ENCODE results near the gene ITGA5. TPM values are rescaled to one million over a fixed set of nuclear protein-coding genes. Genes with fewer than 3 reads are reported as not detected.
A peak's percentile ranks its signal among the peaks of the same experiment; 100 is the strongest.

ITGA5 gene
- total RNA-seq (57.4 TPM), polyA plus RNA-seq (10 to 100 TPM; 18.6 to 31.8 (median 23.7) TPM)

DNA sequence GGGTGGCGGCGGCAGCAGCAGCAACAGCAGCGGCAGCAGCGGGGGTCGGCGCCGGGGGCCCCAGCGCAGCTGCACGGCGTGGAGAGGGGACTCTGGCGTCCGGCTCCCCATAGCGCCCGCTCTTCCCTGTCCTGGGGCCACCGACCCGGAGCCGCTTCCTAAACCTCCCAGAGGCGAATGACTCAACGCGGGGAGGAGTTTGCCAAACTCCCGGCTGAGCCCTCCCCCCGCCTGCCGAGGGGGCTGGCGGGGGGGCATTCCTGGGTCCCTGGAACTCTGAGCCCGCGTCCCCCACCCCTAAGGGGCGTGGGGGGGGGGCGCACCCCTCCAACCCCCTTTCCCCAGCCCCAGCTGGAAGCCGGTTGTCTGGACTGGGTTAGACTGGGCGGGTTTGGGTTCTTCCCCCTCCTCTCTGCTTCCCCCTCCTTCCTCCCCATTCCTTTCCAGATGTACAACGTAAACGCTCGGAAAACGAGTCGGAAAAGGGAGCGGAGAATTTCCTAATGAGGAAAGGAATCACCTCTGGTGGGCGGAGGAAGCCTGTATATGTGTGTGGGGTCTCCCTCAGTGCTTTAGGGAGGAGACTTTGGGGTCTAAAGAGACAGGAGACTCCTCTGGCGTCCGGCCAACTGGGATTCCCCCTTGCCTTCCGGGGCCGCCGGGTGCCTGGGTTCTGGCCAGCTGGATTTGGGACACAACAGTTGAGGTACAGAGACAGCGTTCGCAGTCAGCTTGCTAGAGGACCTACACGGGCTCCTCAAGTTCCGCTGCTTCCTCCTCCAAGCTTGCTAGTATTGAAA lies at the start of gene ITGA5:
ITGA5 (minus strand) TSS at position 179 of the 800 bp plus-strand sequence; CDS start at position 111, 68 bp downstream.
- peaks cover 58% of the 10 kb centered on the region for H3K4me1 ChIP-seq (ENCODE audit: control insufficient read depth, insufficient read depth, low read length, poor library complexity, severe bottlenecking)
- H3K9me3 Mint-ChIP-seq, result no peaks in the 10 kb centered on the region
- DNase-seq (peak in 1 of 3 donors; percentile 40), ATAC-seq (ENCODE audit: low read depth in 2 of 2) (peak; percentile 17 to 27)
- no peaks in the 10 kb centered on the region for H3K9me3 ChIP-seq (ENCODE audit: control insufficient read depth in 2 of 2, low read length in 2 of 2)
- H3K4me1 Mint-ChIP-seq, result peaks cover 0 to 76% (median 26%) of the 10 kb centered on the region in 4 donors
- no peaks in the 10 kb centered on the region for H3K36me3 Mint-ChIP-seq
- no peaks in the 10 kb centered on the region for H3K36me3 ChIP-seq (ENCODE audit: control insufficient read depth, insufficient read depth, low read length)
- peak within 1 kb of the TSS; percentile 92 for H3K4me3 ChIP-seq (ENCODE audit: low read depth, low read length)
- H3K27ac ChIP-seq (ENCODE audit: insufficient read depth, low read length, poor library complexity, severe bottlenecking), result peak within 1 kb of the TSS; percentile 88
- H3K27me3 Mint-ChIP-seq, result peaks cover 29% of the 10 kb centered on the region
- H3K27me3 ChIP-seq (ENCODE audit: control insufficient read depth, insufficient read depth, low read length), result no peaks in the 10 kb centered on the region
- H3K27ac Mint-ChIP-seq, result peak within 1 kb of the TSS; percentile 88 to 97 (median 96)
- H3K4me3 Mint-ChIP-seq, result peak within 1 kb of the TSS; percentile 86 to 93 (median 91)

DNA sequence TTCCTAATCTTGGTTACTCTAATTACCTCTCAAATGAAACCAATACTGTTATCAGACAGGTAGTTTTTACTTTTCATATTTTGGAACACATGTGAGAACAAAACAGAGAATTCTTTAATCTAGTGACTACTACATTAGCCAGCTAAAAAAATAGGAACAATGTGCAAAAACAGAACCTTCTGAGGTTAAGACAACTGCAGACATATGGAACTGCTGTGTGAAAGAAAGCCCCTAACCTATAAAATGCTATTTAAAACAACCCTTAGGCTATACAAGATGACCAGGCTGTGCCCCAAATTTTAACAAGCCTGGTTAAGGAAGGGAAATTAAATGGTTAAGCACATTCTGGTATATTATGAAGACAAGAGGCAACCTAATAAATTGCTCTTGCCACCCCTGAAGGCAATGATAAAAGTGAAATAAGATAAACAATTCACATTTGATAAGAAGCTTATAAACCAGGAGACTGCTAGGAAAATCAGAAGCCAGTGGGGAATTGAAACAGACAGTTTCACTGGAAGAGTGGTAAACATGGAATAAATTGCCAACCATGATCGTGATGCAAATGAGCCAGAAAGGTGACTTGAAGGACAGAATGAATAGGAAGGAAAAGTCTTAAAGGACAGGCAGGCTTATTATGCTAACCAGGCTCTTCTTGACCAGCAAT lies 46.9 kb upstream of the ITGA5 start:
- no peak for DNase-seq
- Mint-ChIP-seq H3K27me3 (peaks cover 45% of the 10 kb centered on the region), H3K9me3 (no peaks in the 10 kb centered on the region), H3K27ac (no peak overlapping the region), H3K36me3 (no peaks in the 10 kb centered on the region), H3K4me1 (no peaks in the 10 kb centered on the region), H3K4me3 (no peak overlapping the region)
- Histone ChIP-seq H3K36me3 (ENCODE audit: control insufficient read depth, insufficient read depth, low read length) (no peaks in the 10 kb centered on the region), H3K27me3 (ENCODE audit: control insufficient read depth, insufficient read depth, low read length) (peaks cover 18% of the 10 kb centered on the region), H3K4me3 (ENCODE audit: low read depth, low read length) (no peak overlapping the region), H3K9me3 (ENCODE audit: control insufficient read depth in 2 of 2, low read length in 2 of 2) (no peaks in the 10 kb centered on the region), H3K4me1 (ENCODE audit: control insufficient read depth, insufficient read depth, low read length, poor library complexity, severe bottlenecking) (no peaks in the 10 kb centered on the region), H3K27ac (ENCODE audit: insufficient read depth, low read length, poor library complexity, severe bottlenecking) (no peak overlapping the region)
- no peak for ATAC-seq (ENCODE audit: low read depth in 2 of 2)

DNA sequence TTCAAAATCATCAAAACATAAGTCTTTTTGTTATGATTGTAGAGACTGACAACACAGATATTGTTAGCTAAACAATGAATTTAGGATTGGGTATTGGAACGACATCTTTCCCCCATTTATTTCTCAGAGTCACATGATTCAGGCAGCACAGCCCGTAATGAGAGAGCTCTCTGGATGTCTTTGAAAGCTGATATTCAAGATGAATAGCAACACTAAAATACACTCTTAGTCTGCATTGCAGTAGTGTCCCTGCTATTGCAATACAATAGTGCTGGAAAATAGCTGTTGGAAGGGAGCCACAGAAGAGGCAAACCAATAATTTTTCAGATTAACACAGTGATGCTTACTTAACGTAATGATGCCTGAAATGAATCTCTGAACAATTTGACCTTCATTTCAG lies 44.4 kb upstream of the ITGA5 start:
- Mint-ChIP-seq H3K9me3 (no peaks in the 10 kb centered on the region), H3K36me3 (no peaks in the 10 kb centered on the region), H3K27ac (no peak overlapping the region), H3K4me1 (no peaks in the 10 kb centered on the region), H3K27me3 (peaks cover 35% of the 10 kb centered on the region), H3K4me3 (no peak overlapping the region)
- no peak overlapping the region for H3K4me3 ChIP-seq (ENCODE audit: low read depth, low read length)
- no peak overlapping the region for H3K27ac ChIP-seq (ENCODE audit: insufficient read depth, low read length, poor library complexity, severe bottlenecking)
- H3K9me3 ChIP-seq (ENCODE audit: control insufficient read depth in 2 of 2, low read length in 2 of 2), result no peaks in the 10 kb centered on the region
- no peak for ATAC-seq (ENCODE audit: low read depth in 2 of 2)
- peaks cover 18% of the 10 kb centered on the region for H3K27me3 ChIP-seq (ENCODE audit: control insufficient read depth, insufficient read depth, low read length)
- H3K36me3 ChIP-seq (ENCODE audit: control insufficient read depth, insufficient read depth, low read length), result no peaks in the 10 kb centered on the region
- DNase-seq, result no peak
- H3K4me1 ChIP-seq (ENCODE audit: control insufficient read depth, insufficient read depth, low read length, poor library complexity, severe bottlenecking), result no peaks in the 10 kb centered on the region

DNA sequence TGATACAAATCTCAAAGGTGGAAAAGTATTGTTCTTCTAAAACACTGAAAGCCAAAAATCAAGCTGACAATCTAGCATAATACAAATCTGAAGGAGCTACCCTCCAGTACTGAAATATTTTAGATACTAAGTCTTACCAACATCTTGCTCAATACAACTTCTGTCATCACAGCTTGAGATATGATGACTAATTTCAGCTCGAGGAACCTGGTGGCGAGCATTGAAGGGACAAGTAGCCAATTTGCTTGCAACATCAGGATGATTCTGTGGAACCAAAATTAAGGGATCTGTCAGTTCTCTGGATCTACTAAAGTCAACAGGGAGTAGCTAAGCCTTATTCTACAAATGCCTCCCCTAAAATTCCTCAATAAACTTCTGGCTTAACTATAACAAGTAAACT lies 44.0 kb upstream of the ITGA5 start:
- H3K36me3 ChIP-seq (ENCODE audit: control insufficient read depth, insufficient read depth, low read length), result no peaks in the 10 kb centered on the region
- H3K9me3 ChIP-seq (ENCODE audit: control insufficient read depth in 2 of 2, low read length in 2 of 2), result no peaks in the 10 kb centered on the region
- Mint-ChIP-seq H3K27me3 (peaks cover 32% of the 10 kb centered on the region), H3K4me3 (no peak overlapping the region), H3K36me3 (no peaks in the 10 kb centered on the region), H3K27ac (no peak overlapping the region), H3K4me1 (no peaks in the 10 kb centered on the region), H3K9me3 (no peaks in the 10 kb centered on the region)
- H3K4me3 ChIP-seq (ENCODE audit: low read depth, low read length), result no peak overlapping the region
- no peaks in the 10 kb centered on the region for H3K4me1 ChIP-seq (ENCODE audit: control insufficient read depth, insufficient read depth, low read length, poor library complexity, severe bottlenecking)
- no peak for ATAC-seq (ENCODE audit: low read depth in 2 of 2)
- no peak overlapping the region for H3K27ac ChIP-seq (ENCODE audit: insufficient read depth, low read length, poor library complexity, severe bottlenecking)
- peaks cover 18% of the 10 kb centered on the region for H3K27me3 ChIP-seq (ENCODE audit: control insufficient read depth, insufficient read depth, low read length)
- DNase-seq, result no peak

DNA sequence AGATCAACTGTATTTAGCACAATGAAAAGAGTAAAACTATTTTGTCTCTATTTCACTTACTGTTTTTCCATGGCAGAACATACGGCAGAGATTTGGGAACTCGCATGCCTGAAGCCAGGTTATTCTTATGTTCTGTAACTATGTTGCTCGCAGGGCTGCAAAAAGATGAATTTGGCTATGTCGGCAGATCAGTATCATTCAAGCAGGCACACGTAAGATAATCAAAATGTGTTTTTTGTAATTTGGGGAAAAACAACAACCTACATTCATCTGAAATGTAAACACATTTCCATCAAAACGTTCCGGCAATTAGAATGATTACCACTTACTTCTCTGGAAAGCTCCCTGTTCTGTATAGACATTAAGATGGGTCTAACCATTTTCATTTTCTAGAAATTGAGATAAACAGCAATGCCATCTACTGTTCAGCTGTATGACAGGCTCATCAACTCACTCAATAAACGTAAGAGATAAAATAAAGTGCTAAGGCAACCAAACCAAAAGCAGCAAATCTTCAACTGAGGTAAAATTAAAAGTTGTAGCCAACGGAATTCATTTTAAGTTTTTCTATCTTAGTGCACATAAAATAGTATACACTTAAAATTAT lies 41.4 kb upstream of the ITGA5 start:
- peak overlapping the region in 1 of 4 donors; percentile 28 for H3K4me3 Mint-ChIP-seq
- H3K27ac Mint-ChIP-seq, result peak overlapping the region in 1 of 3 donors; percentile 53
- no peak for DNase-seq
- no peaks in the 10 kb centered on the region for H3K36me3 ChIP-seq (ENCODE audit: control insufficient read depth, insufficient read depth, low read length)
- no peaks in the 10 kb centered on the region for H3K4me1 ChIP-seq (ENCODE audit: control insufficient read depth, insufficient read depth, low read length, poor library complexity, severe bottlenecking)
- ATAC-seq (ENCODE audit: low read depth in 2 of 2), result no peak
- H3K4me3 ChIP-seq (ENCODE audit: low read depth, low read length), result no peak overlapping the region
- H3K9me3 ChIP-seq (ENCODE audit: control insufficient read depth in 2 of 2, low read length in 2 of 2), result no peaks in the 10 kb centered on the region
- H3K27me3 Mint-ChIP-seq, result peaks cover 32% of the 10 kb centered on the region
- H3K27ac ChIP-seq (ENCODE audit: insufficient read depth, low read length, poor library complexity, severe bottlenecking), result no peak overlapping the region
- H3K9me3 Mint-ChIP-seq, result no peaks in the 10 kb centered on the region
- peaks cover 18% of the 10 kb centered on the region for H3K27me3 ChIP-seq (ENCODE audit: control insufficient read depth, insufficient read depth, low read length)
- H3K4me1 Mint-ChIP-seq, result no peaks in the 10 kb centered on the region
- H3K36me3 Mint-ChIP-seq, result no peaks in the 10 kb centered on the region

DNA sequence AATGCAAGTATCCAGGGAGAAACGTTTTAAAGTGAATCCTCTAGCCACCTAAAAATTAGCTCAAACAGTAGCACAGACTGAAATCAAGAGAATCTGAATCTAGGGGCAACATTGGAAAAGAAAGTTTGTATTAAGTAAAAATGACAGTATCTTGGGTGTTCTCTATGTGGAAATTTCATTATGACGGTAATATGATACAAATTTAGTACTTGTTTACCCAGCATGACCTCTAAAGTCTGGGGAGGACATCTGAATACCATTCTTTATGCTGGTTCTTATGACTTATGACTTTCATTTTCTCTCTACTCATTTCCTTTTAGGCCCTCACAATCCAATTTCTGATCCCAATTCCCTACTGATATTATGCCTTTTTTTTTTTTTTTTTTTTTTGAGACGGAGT lies 40.3 kb upstream of the ITGA5 start:
- Mint-ChIP-seq H3K27me3 (peaks cover 36% of the 10 kb centered on the region), H3K36me3 (no peaks in the 10 kb centered on the region)
- no peak for ATAC-seq (ENCODE audit: low read depth in 2 of 2)

DNA sequence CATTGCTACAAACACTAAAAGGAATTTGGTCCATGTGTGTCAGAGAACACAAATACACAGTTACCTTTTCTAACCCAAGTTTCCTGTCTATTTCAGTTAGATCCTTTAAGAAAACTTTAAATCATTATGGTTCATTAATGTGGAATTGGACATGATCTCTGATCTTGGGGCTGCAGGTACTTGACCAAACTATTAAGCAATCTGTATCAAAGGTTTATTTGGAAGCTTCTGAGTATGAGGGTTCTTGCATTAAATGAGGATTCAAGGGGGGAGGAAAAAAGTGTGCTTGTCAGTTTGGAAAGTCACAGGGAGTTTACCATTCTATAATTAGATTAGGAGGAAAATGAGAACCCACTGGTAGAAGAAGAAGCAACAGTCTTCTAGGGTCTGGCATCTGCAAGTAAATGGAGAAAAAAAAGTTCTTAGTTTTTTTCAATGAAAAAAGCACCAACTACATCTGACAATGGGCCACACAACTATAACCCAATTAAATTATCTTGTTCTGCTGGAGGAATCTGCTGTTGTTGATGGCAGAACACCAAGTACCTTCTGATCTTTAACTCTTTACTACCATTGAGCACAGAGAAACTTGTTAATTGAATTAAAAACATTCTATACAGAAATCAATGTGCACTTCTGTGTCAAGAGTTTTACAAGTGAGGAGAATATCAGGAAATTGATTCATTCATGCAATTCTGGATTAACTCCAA lies 36.8 kb upstream of the ITGA5 start:
- no peaks in the 10 kb centered on the region for H3K9me3 ChIP-seq (ENCODE audit: control insufficient read depth in 2 of 2, low read length in 2 of 2)
- no peak for DNase-seq
- H3K27me3 ChIP-seq (ENCODE audit: control insufficient read depth, insufficient read depth, low read length), result no peaks in the 10 kb centered on the region
- no peak overlapping the region for H3K27ac Mint-ChIP-seq
- no peak overlapping the region for H3K4me3 Mint-ChIP-seq
- no peaks in the 10 kb centered on the region for H3K9me3 Mint-ChIP-seq
- H3K27me3 Mint-ChIP-seq, result peaks cover 24% of the 10 kb centered on the region
- no peaks in the 10 kb centered on the region for H3K36me3 ChIP-seq (ENCODE audit: control insufficient read depth, insufficient read depth, low read length)
- H3K4me1 ChIP-seq (ENCODE audit: control insufficient read depth, insufficient read depth, low read length, poor library complexity, severe bottlenecking), result no peaks in the 10 kb centered on the region
- no peak overlapping the region for H3K4me3 ChIP-seq (ENCODE audit: low read depth, low read length)
- no peak overlapping the region for H3K27ac ChIP-seq (ENCODE audit: insufficient read depth, low read length, poor library complexity, severe bottlenecking)
- no peaks in the 10 kb centered on the region for H3K36me3 Mint-ChIP-seq
- H3K4me1 Mint-ChIP-seq, result no peaks in the 10 kb centered on the region
- ATAC-seq (ENCODE audit: low read depth in 2 of 2), result no peak

More for the DNA sequence above, 40.3 kb upstream of the ITGA5 start:
- Mint-ChIP-seq H3K27ac (no peak overlapping the region), H3K9me3 (no peaks in the 10 kb centered on the region), H3K4me3 (no peak overlapping the region), H3K4me1 (no peaks in the 10 kb centered on the region)
- no peak overlapping the region for H3K27ac ChIP-seq (ENCODE audit: insufficient read depth, low read length, poor library complexity, severe bottlenecking)
- H3K36me3 ChIP-seq (ENCODE audit: control insufficient read depth, insufficient read depth, low read length), result no peaks in the 10 kb centered on the region
- peaks cover 13% of the 10 kb centered on the region for H3K27me3 ChIP-seq (ENCODE audit: control insufficient read depth, insufficient read depth, low read length)
- H3K4me3 ChIP-seq (ENCODE audit: low read depth, low read length), result no peak overlapping the region
- H3K9me3 ChIP-seq (ENCODE audit: control insufficient read depth in 2 of 2, low read length in 2 of 2), result no peaks in the 10 kb centered on the region
- H3K4me1 ChIP-seq (ENCODE audit: control insufficient read depth, insufficient read depth, low read length, poor library complexity, severe bottlenecking), result no peaks in the 10 kb centered on the region
- no peak for DNase-seq
